ENCODE results near the gene DPF3.
"Not testable (repeated sequence)": the region's sequence is repeated elsewhere in the genome, so short reads cannot be mapped to it uniquely, and the experiment has no call there.

The DPF3 gene

DNA sequence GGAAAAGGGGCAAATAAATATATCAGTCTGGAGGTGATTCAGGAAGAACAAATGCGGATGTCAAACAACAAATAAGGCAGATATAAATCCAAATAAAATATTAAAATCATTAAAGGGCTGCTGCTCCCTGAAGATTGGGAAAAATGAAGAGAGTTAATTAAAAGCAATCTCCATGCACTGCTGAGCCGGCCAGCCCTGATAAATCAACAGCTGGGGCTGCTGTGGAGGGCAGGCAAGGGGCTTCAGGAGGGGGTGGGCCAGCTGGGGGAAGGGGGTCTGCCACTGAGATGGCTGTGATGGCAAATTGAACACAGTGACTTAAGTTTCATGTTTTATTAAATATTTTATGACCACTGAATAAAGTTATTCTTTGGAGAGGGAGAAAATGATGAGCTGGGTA, 12.4 kb downstream of the DPF3 start:
- DNase-seq: no peak

GRCh38 chr14:72880820-72881219, 13.1 kb downstream of the DPF3 start:
- DNase-seq: no peak

- no peak for DNase-seq
These were observed 13.7 kb downstream of the DPF3 start for GRCh38 chr14:72880164-72880563.

DNA sequence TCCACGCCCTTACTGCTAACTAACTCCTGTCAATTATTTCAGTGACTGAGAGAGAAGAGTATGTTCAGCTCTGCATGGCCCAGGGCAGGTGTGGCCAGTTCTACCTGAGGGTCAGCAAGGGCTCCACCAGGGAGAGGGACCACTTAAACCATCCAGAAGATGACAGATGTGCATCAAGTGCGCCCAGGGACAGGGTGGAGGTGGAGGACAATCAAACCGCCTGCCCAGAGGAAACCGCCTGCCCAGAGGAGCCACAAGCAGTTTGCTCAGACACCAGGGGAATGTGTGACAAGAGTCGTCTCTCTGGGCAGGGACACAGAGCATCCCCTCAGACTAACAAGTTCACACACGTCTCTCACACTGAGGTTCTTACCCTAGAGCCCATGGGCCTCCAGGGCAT, 14.5 kb downstream of the DPF3 start:
- no peak for DNase-seq

DNA sequence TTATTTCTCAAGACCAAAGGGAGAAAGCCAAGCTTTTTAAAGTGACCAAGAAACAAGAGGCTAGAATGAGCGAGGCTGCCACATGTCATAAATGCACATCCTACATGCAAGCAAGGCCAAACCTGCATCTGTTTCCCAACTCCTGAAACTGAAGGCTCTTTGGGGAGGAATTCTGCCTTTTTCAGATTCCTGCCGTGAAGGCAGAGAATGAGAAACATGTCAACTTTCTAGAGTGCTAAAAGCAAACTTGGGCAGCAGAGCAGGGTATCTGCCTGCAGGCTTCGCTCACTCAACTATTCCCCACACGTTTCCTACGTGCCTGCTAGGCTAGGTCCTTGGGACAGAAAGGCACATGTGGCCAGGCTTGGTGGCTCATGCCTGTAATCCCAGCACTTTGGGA, 15.2 kb downstream of the DPF3 start:
- DNase-seq: no peak

GRCh38 chr14:72876710-72877063, 17.2 kb downstream of the DPF3 start:
- no peak for DNase-seq

- DNase-seq: no peak
These were observed 17.7 kb downstream of the DPF3 start for GRCh38 chr14:72876005-72876709.

DNA sequence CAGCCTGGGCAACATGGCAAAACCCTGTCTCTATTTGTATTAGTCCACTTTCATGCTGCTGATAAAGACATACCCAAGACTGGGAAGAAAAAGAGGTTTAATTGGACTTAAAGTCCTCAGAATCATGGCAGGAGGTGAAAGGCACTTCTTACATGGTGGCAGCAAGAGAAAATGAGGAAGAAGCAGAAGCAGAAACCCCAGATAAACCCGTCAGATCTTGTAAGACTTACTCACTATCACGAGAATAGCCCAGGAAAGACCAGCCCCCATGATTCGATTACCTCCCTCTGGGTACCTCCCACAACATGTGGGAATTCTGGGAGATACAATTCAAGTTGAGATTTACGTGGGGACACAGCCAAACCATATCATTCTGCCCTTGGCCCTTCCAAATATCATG, 23.0 kb downstream of the DPF3 start:
- DNase-seq: not testable (repeated sequence)

- no peak for DNase-seq
These were observed 24.2 kb downstream of the DPF3 start for GRCh38 chr14:72869407-72870329.

DNA sequence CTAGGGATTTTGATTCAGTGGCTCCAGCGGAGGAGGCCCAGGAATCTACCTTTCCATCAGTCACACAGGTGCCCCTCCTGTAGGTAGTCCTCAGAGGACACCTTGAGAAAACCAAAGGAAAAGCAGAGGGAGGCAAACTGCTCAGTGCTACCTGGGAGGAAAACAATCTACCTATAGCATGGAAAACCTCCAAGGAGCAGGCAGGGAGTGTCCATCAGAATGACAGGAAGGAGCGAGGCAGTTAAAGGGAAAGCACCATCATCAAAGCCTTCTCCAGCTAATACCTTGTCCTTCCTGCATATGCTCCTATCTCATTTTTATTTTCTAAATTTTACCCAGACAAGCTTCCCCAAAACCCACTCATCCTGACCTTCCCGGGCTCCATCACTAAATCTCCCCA, 25.4 kb downstream of the DPF3 start:
- DNase-seq: no peak

GRCh38 chr14:72864712-72865365, 29.1 kb downstream of the DPF3 start:
- no peak for DNase-seq

GRCh38 chr14:72863216-72864006, 30.5 kb downstream of the DPF3 start:
- DNase-seq: no peak

GRCh38 chr14:72856530-72857266, 37.2 kb downstream of the DPF3 start:
- no peak for DNase-seq

GRCh38 chr14:72855913-72856312, 38.0 kb downstream of the DPF3 start:
- no peak for DNase-seq

- DNase-seq: no peak
These were observed 41.7 kb downstream of the DPF3 start for GRCh38 chr14:72852194-72852593.

DNA sequence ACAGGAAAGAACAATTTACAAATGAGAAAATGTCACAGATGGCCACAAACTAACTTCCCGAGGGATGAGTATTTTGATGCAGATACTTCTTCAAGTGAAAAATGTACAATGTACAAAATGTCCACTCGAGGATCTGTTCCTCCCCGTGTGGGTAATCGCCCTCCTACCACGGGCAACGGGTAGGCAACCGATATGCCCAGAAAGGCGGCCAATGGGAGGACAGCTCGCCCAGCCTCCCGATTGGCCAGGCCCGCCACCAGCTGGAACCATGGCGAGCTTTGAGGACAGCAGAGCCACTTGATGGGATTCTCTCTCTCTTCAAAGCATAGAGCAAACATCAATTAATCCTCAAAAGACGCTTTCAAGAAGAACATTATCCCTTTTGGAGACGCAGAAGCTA, 42.3 kb downstream of the DPF3 start:
- DNase-seq: peak in 4 of 58 donors; percentile 12 to 42 (median 16)

DNA sequence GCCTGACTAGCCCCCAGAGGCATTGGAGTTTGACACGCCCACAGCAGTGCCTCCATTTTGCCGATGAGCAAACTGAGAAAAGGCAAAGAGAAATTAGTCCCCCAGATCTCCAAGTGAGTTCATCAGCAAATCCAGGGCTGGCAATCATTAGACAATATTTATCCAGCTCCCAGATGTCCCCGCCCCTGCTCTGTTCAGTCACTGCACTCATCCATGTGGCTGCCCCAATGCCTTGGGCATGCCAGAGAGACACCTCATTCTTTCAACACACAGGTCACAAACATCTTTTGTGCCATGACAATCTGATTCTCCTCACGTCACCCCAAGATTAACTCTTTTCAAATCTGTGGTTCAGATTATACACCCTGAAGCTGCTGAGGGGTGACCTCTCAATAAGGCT, 43.5 kb downstream of the DPF3 start:
- no peak for DNase-seq

DNA sequence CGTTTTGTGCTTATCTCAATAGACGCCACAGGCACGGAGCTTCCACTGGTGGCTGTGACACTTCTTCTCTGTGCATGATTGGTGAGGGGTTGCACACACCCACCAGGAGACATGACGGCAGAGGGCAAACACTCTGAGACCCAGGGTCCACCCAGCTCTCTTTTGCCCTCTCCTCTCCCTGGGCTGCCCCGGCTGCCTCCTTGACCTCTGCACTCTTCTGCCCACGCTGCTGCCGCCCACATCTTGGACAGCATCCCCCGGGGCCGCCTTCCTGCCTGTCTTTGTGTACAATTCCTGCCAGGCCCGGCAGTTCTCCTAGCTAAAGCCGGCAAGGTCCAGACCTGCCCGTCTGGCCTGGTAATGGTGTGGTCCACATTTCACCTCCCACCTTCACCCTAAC, 44.7 kb downstream of the DPF3 start:
- DNase-seq: no peak

DNA sequence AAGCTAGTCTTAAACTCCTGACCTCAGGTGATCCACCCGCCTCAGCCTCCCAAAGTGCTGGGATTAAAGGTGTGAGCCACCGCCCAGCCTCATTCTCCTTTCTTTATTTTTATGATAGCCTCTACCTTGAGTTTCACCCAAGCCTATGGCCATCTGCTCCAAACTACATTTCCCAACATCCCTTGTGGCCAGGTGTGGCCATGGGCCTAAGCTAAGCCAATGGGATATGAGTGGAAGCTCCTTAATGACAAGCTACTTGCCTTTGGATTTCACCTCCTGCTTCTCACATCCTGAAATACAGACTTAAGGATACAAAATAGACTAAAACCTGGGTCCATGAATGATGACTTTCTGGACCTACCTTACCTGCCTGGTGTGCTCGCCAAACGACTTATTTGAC, 46.2 kb downstream of the DPF3 start:
- no peak for DNase-seq

GRCh38 chr14:72845683-72846082, 48.2 kb downstream of the DPF3 start:
- no peak for DNase-seq

GRCh38 chr14:72845196-72845595, 48.7 kb downstream of the DPF3 start:
- no peak for DNase-seq
